ENCODE measurements around the gene UBLCP1.

The UBLCP1 gene

DNA sequence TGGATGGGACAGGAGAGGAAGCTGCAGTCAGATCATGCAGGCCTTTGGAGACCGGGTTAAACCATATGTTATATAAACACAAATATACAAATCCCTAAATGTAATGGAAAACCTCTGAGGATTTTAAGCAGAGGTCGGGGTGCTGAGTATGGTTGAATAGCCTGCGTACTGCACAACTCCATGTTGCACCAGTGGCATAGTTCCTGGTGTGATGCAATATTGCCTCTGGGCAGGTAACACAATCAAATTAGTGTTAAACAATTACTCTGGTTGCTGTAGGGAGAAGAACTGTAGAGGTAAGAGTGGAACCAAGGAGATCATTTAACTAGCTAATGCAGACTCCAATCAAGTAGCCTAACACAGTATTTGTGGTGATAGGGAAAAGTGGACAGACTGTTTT lies 32.4 kb upstream of the UBLCP1 start:
- H3K4me3 ChIP-seq (ENCODE audit: low read depth, low read length), result no peak overlapping the region
- TF ChIP-seq ZNF548 (tag by site-specific recombination; IDR thresholded peaks at IDR 0.05), result peak; percentile 44; the same call in 1 of the 2 replicates
- TF ChIP-seq MEIS1 (CRISPR knock-in tag; IDR thresholded peaks at IDR 0.05; ENCODE audit: borderline replicate concordance), result no peak
- TF ChIP-seq, protein P1, sequence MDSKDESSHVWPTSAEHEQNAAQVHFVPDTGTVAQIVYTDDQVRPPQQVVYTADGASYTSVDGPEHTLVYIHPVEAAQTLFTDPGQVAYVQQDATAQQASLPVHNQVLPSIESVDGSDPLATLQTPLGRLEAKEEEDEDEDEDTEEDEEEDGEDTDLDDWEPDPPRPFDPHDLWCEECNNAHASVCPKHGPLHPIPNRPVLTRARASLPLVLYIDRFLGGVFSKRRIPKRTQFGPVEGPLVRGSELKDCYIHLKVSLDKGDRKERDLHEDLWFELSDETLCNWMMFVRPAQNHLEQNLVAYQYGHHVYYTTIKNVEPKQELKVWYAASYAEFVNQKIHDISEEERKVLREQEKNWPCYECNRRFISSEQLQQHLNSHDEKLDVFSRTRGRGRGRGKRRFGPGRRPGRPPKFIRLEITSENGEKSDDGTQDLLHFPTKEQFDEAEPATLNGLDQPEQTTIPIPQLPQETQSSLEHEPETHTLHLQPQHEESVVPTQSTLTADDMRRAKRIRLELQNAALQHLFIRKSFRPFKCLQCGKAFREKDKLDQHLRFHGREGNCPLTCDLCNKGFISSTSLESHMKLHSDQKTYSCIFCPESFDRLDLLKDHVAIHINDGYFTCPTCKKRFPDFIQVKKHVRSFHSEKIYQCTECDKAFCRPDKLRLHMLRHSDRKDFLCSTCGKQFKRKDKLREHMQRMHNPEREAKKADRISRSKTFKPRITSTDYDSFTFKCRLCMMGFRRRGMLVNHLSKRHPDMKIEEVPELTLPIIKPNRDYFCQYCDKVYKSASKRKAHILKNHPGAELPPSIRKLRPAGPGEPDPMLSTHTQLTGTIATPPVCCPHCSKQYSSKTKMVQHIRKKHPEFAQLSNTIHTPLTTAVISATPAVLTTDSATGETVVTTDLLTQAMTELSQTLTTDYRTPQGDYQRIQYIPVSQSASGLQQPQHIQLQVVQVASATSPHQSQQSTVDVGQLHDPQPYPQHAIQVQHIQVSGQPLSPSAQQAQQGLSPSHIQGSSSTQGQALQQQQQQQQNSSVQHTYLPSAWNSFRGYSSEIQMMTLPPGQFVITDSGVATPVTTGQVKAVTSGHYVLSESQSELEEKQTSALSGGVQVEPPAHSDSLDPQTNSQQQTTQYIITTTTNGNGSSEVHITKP (tag by site-specific recombination; IDR thresholded peaks at IDR 0.05), result peak; percentile 62
- TF ChIP-seq, protein P2, sequence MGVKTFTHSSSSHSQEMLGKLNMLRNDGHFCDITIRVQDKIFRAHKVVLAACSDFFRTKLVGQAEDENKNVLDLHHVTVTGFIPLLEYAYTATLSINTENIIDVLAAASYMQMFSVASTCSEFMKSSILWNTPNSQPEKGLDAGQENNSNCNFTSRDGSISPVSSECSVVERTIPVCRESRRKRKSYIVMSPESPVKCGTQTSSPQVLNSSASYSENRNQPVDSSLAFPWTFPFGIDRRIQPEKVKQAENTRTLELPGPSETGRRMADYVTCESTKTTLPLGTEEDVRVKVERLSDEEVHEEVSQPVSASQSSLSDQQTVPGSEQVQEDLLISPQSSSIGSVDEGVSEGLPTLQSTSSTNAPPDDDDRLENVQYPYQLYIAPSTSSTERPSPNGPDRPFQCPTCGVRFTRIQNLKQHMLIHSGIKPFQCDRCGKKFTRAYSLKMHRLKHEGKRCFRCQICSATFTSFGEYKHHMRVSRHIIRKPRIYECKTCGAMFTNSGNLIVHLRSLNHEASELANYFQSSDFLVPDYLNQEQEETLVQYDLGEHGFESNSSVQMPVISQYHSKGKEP (tag by site-specific recombination; IDR thresholded peaks at IDR 0.05), result peak; percentile 69; the same call in 1 of the 2 replicates
- peak; percentile 50; the same call in 1 of the 2 replicates for TF ChIP-seq ZBTB17 (tag by site-specific recombination; IDR thresholded peaks at IDR 0.05)
- no peaks in the 10 kb centered on the region for H3K4me1 ChIP-seq (ENCODE audit: control insufficient read depth, insufficient read depth, low read length)
- POLR2A ChIA-PET, result interaction anchor here (0.5 to 0.7 kb wide), 2 partner anchors 16 to 878 kb away, joined by 3 to 4 read pairs; no protein-coding TSS in a partner anchor
- CTCF ChIA-PET, result interaction anchor here (0.9 to 1.3 kb wide), 2 partner anchors 10 to 55 kb away, joined by 3 read pairs; no protein-coding TSS in a partner anchor
- no peak overlapping the region for H3K27ac ChIP-seq (ENCODE audit: extremely low read depth, low read depth, low read length)
- no peaks in the 10 kb centered on the region for H3K9me3 ChIP-seq (ENCODE audit: control insufficient read depth, insufficient read depth, low read depth, low read length)
- no peaks in the 10 kb centered on the region for H3K36me3 ChIP-seq (ENCODE audit: control insufficient read depth in 2 of 2, insufficient read depth in 1 of 2, low read length in 2 of 2)

DNA sequence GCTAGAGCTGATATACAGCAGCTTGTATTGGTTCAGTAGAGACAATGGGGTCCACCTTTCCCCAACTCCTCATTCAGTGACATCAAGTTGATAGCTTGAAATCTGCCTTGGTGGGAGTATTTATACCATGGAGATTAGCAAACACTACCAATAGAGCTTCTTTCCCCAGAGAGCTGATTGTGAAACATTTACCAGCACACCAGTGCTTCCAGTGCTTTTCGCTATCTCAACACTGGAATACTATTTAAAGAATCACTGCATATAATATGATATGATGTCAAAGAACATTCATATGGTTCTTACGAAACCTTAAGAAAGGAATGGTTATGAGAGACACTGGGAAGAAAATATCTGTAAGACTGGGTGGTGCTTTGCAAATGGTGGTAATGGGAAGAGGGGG lies 31.9 kb upstream of the UBLCP1 start:
- POLR2A ChIA-PET, result no interaction called here

More for the DNA sequence above, 31.9 kb upstream of the UBLCP1 start:
- no peaks in the 10 kb centered on the region for H3K36me3 ChIP-seq (ENCODE audit: control insufficient read depth in 2 of 2, insufficient read depth in 1 of 2, low read length in 2 of 2)
- CTCF ChIA-PET, result interaction anchor here (0.6 to 1.3 kb wide), 3 partner anchors 9 to 663 kb away, joined by 3 to 4 read pairs (median 3); no protein-coding TSS in a partner anchor
- no peak overlapping the region for H3K4me3 ChIP-seq (ENCODE audit: low read depth, low read length)
- no peaks in the 10 kb centered on the region for H3K9me3 ChIP-seq (ENCODE audit: control insufficient read depth, insufficient read depth, low read depth, low read length)
- H3K4me1 ChIP-seq (ENCODE audit: control insufficient read depth, insufficient read depth, low read length), result no peaks in the 10 kb centered on the region
- no peak overlapping the region for H3K27ac ChIP-seq (ENCODE audit: extremely low read depth, low read depth, low read length)
- TF ChIP-seq ZNF341 (tag by site-specific recombination; IDR thresholded peaks at IDR 0.05; ENCODE audit: low read depth) (no peak), GLIS2 (tag by site-specific recombination; IDR thresholded peaks at IDR 0.05) (no peak), ZNF112 (tag by site-specific recombination; IDR thresholded peaks at IDR 0.05) (no peak), ZNF184 (tag by site-specific recombination; IDR thresholded peaks at IDR 0.05) (no peak)
- TF ChIP-seq, protein P3, sequence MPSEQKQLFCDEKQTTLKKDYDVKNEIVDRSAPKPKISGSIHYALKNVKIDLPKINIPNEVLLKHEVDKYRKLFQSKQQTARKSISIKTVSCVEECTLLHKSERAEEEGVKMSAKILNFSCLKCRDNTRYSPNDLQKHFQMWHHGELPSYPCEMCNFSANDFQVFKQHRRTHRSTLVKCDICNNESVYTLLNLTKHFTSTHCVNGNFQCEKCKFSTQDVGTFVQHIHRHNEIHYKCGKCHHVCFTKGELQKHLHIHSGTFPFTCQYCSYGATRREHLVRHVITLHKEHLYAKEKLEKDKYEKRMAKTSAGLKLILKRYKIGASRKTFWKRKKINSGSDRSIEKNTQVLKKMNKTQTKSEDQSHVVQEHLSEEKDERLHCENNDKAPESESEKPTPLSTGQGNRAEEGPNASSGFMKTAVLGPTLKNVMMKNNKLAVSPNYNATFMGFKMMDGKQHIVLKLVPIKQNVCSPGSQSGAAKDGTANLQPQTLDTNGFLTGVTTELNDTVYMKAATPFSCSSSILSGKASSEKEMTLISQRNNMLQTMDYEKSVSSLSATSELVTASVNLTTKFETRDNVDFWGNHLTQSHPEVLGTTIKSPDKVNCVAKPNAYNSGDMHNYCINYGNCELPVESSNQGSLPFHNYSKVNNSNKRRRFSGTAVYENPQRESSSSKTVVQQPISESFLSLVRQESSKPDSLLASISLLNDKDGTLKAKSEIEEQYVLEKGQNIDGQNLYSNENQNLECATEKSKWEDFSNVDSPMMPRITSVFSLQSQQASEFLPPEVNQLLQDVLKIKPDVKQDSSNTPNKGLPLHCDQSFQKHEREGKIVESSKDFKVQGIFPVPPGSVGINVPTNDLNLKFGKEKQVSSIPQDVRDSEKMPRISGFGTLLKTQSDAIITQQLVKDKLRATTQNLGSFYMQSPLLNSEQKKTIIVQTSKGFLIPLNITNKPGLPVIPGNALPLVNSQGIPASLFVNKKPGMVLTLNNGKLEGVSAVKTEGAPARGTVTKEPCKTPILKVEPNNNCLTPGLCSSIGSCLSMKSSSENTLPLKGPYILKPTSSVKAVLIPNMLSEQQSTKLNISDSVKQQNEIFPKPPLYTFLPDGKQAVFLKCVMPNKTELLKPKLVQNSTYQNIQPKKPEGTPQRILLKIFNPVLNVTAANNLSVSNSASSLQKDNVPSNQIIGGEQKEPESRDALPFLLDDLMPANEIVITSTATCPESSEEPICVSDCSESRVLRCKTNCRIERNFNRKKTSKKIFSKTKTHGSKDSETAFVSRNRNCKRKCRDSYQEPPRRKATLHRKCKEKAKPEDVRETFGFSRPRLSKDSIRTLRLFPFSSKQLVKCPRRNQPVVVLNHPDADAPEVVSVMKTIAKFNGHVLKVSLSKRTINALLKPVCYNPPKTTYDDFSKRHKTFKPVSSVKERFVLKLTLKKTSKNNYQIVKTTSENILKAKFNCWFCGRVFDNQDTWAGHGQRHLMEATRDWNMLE (tag by site-specific recombination; conservative IDR thresholded peaks at IDR 0.05; ENCODE audit: low read depth), result no peak
